ENCODE measurements around the gene C1orf232.

- TF ChIP-seq CTCF (conservative IDR thresholded peaks at IDR 0.05; ENCODE audit: low read depth, low read length) (no peak), EZH2phosphoT487 (IDR thresholded peaks at IDR 0.05; ENCODE audit: borderline replicate concordance, low read length) (no peak), EZH2 (IDR thresholded peaks at IDR 0.05; ENCODE audit: low read length, unreplicated experiment) (no peak)
These were observed 20.6 kb upstream of the C1orf232 start for GRCh38 chr1:26189331-26189730.

Data from PC-3 (cell line).